Measurements from ENCODE around the gene DHRS7B. TPM values are rescaled to one million over a fixed set of nuclear protein-coding genes. Genes with fewer than 3 reads are reported as not detected.

Gene DHRS7B
- total and polyA plus RNA-seq, 9 of the 15 experiments (the other 6 are each of a cell fraction or from before 2014, with no cell fraction given), result 8.0 to 30.7 (median 14.8) TPM

- CTCF ChIA-PET (ENCODE audit: low intra/inter-chr PET ratio), result no interaction called here
- Histone ChIP-seq H3K9ac (ENCODE audit: insufficient read depth in 1 of 2, low read depth in 2 of 2, low read length in 2 of 2) (no peak overlapping the region), H3K9me1 (ENCODE audit: control insufficient read depth, insufficient read depth, low read length) (no peaks in the 10 kb centered on the region), H3K79me2 (ENCODE audit: control insufficient read depth, insufficient read depth, low read length) (no peaks in the 10 kb centered on the region), H3K4me2 (ENCODE audit: insufficient read depth, low read length) (no peak overlapping the region), H3K36me3 (ENCODE audit: control insufficient read depth, insufficient read depth, low read length) (no peaks in the 10 kb centered on the region), H3K27ac (ENCODE audit: extremely low read depth, low read depth, low read length) (no peak overlapping the region), H2AFZ (ENCODE audit: low read depth, low read length) (no peak overlapping the region), H3K27me3 (ENCODE audit: control insufficient read depth in 2 of 2, insufficient read depth in 2 of 2, low read length in 2 of 2) (no peaks in the 10 kb centered on the region), H3K9me3 (replicated peaks; ENCODE audit: control insufficient read depth, insufficient read depth, low read depth, low read length) (no peaks in the 10 kb centered on the region), H4K20me1 (replicated peaks; ENCODE audit: control insufficient read depth, insufficient read depth, low read length) (no peaks in the 10 kb centered on the region), H3K4me1 (replicated peaks in 1 of 2; ENCODE audit: control insufficient read depth in 2 of 2, insufficient read depth in 2 of 2, low read length in 2 of 2) (peaks cover 0 to 3% of the 10 kb centered on the region in 2 experiments; a peak in 1 of 5 replicates), H3K4me3 (no peak overlapping the region)
- ATAC-seq (no peak), FAIRE-seq (no peak), DNase-seq (ENCODE audit: extremely low read depth in 1 of 4, low spot score in 3 of 4) (no peak)
- no peak for TF ChIP-seq NFRKB (IDR thresholded peaks at IDR 0.05; ENCODE audit: low read depth)
- no peak for TF ChIP-seq RBM17 (IDR thresholded peaks at IDR 0.05; ENCODE audit: borderline replicate concordance, low read depth, low read length)
- no peak for TF ChIP-seq BACH1 (tag; IDR thresholded peaks at IDR 0.05)
- TF ChIP-seq, protein P1, sequence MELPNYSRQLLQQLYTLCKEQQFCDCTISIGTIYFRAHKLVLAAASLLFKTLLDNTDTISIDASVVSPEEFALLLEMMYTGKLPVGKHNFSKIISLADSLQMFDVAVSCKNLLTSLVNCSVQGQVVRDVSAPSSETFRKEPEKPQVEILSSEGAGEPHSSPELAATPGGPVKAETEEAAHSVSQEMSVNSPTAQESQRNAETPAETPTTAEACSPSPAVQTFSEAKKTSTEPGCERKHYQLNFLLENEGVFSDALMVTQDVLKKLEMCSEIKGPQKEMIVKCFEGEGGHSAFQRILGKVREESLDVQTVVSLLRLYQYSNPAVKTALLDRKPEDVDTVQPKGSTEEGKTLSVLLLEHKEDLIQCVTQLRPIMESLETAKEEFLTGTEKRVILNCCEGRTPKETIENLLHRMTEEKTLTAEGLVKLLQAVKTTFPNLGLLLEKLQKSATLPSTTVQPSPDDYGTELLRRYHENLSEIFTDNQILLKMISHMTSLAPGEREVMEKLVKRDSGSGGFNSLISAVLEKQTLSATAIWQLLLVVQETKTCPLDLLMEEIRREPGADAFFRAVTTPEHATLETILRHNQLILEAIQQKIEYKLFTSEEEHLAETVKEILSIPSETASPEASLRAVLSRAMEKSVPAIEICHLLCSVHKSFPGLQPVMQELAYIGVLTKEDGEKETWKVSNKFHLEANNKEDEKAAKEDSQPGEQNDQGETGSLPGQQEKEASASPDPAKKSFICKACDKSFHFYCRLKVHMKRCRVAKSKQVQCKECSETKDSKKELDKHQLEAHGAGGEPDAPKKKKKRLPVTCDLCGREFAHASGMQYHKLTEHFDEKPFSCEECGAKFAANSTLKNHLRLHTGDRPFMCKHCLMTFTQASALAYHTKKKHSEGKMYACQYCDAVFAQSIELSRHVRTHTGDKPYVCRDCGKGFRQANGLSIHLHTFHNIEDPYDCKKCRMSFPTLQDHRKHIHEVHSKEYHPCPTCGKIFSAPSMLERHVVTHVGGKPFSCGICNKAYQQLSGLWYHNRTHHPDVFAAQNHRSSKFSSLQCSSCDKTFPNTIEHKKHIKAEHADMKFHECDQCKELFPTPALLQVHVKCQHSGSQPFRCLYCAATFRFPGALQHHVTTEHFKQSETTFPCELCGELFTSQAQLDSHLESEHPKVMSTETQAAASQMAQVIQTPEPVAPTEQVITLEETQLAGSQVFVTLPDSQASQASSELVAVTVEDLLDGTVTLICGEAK (IDR thresholded peaks at IDR 0.05), result no peak
- TF ChIP-seq, protein P1 (CRISPR knock-in tag; IDR thresholded peaks at IDR 0.05), result no peak
- TF ChIP-seq MAFF (IDR thresholded peaks at IDR 0.05; ENCODE audit: low read length), result no peak
- intact Hi-C loops (cut with micrococcal nuclease) (no loop called here), in situ Hi-C loops (cut with MboI) (no loop called here)
- BruUV-seq (replicated peaks), result no TSS peak
- POLR2A ChIA-PET, result no interaction called here
- WGBS (ENCODE audit: insufficient coverage, low coverage, missing lambda C conversion rate), result 30% methylated on average over 1 of the region's 1 CpG
Observed at GRCh38 chr17:21089145-21089544, 37.6 kb upstream of the DHRS7B start.
